HepG2 (cell line): ENCODE results near the gene RPLP2. TPM values are rescaled to one million over a fixed set of nuclear protein-coding genes. Genes with fewer than 3 reads are reported as not detected.

Experiments used
- ATAC-seq: fragments of 200-7000 bp; cut with Tn5 transposase; 3 replicates; pipeline ENCODE4 v1.9.1; 2020; ENCODE audit warnings: mild to moderate bottlenecking, moderate library complexity
- BruUV-seq: library from RNA; stranded (reverse); fragments of 400-500 nt; replicated peaks from 2 replicates; lab custom pipeline; 2021; lab: Mats Ljungman, UMichigan
- CTCF ChIA-PET: fragments of 300-600 bp; formaldehyde crosslinking; extraction: SDS; loops from one replicate; lab custom pipeline; 2021; ENCODE audit warnings: low total read pairs, inconsistent platforms, low intra/inter-chr PET ratio; lab: Yijun Ruan, JAX
- POLR2A ChIA-PET: fragments of 350-600 bp; sonication (Branson Sonifier 250); formaldehyde crosslinking; loops from one replicate; lab custom pipeline; 2020; ENCODE audit warnings: antibody characterized with exemption, inconsistent platforms; lab: Yijun Ruan, JAX
- DNase-seq: peaks from one replicate; pipeline ENCODE4 v3.0.0-alpha.2; 2015; ENCODE audit warnings: low spot score
- FAIRE-seq: peaks from 3 replicates; lab custom pipeline; 2011; peaks lifted over from hg19 to GRCh38; lab: Jason Lieb, UNC
- H2AFZ ChIP-seq: one replicate; pipeline ENCODE4 v1.6.1; 2011; ENCODE audit warnings: low read length, inconsistent platforms
- H3K27ac ChIP-seq: fragments of 300-600 bp; 3 replicates; pipeline ENCODE4 v1.8.0; 2011; ENCODE audit warnings: mixed run types, mild to moderate bottlenecking, mixed read lengths, low read length, inconsistent platforms; ENCODE audit not compliant: insufficient read depth; ENCODE audit errors: extremely low read length
- H3K27me3 ChIP-seq, 2 experiments: fragments of 200-600 bp in 1 of 2; 2 replicates in 1 of 2; 3 replicates in 1 of 2; pipeline versions ENCODE4 v1.6.0 to v1.8.0; 2011; ENCODE audit warnings: low read length in 2 of 2, mild to moderate bottlenecking in 2 of 2, moderate library complexity in 2 of 2, inconsistent platforms in 1 of 2; ENCODE audit not compliant: insufficient read depth in 2 of 2, control insufficient read depth in 1 of 2
- H3K36me3 ChIP-seq, 2 experiments: fragments of 200-600 bp in 1 of 2; replicated peaks in 1 of 2; 2 replicates in 1 of 2; 3 replicates in 1 of 2; pipeline versions ENCODE4 v1.5.1 to v1.8.0; 2011; ENCODE audit warnings: low read length in 2 of 2, inconsistent platforms in 1 of 2; ENCODE audit not compliant: insufficient read depth in 2 of 2, control insufficient read depth in 1 of 2
- H3K4me1 ChIP-seq: 2 replicates; pipeline ENCODE4 v1.5.1; 2012; ENCODE audit warnings: low read length, inconsistent platforms; ENCODE audit not compliant: insufficient read depth
- H3K4me2 ChIP-seq: 2 replicates; pipeline ENCODE4 v1.6.0; 2011; ENCODE audit warnings: low read depth, low read length, inconsistent platforms
- H3K4me3 ChIP-seq, 3 experiments: fragments of 200-600 bp in 1 of 3; sonication (generic), shearing (Covaris generic) in 1 of 3; replicated peaks in 1 of 3; 2 replicates each; pipeline ENCODE4 v1.5.1; 2011 to 2016; ENCODE audit warnings: low read length in 3 of 3, inconsistent platforms in 2 of 3, low read depth in 2 of 3, mild to moderate bottlenecking in 2 of 3, control low read depth in 1 of 3, mixed read lengths in 1 of 3; ENCODE audit not compliant: insufficient read depth in 1 of 3
- H3K79me2 ChIP-seq: one replicate; pipeline ENCODE4 v1.6.1; 2011; ENCODE audit warnings: low read length, inconsistent platforms; ENCODE audit not compliant: insufficient read depth
- H3K9ac ChIP-seq: 2 replicates; pipeline ENCODE4 v1.6.0; 2011; ENCODE audit warnings: mild to moderate bottlenecking, low read depth, low read length, inconsistent platforms; ENCODE audit not compliant: insufficient read depth
- H3K9me3 ChIP-seq: 2 replicates; pipeline ENCODE4 v1.5.1; 2012; ENCODE audit warnings: mild to moderate bottlenecking, low read length
- H4K20me1 ChIP-seq: 2 replicates; pipeline ENCODE4 v1.6.0; 2011; ENCODE audit warnings: inconsistent platforms, mild to moderate bottlenecking, low read length, moderate library complexity; ENCODE audit not compliant: insufficient read depth
- ATF1 ChIP-seq: IDR thresholded peaks from 2 replicates; pipeline ENCODE4 v1.6.1; 2016; ENCODE audit warnings: mild to moderate bottlenecking, control low read depth
- DNMT1 ChIP-seq: sonication (generic); formaldehyde crosslinking; IDR thresholded peaks from 2 replicates; pipeline ENCODE4 v1.5.1; 2020; ENCODE audit warnings: mild to moderate bottlenecking, missing genetic modification reagents
- ESRRA ChIP-seq: sonication (generic); formaldehyde crosslinking; IDR thresholded peaks from 2 replicates; pipeline ENCODE4 v1.5.1; 2020; ENCODE audit warnings: mild to moderate bottlenecking, low read depth, missing genetic modification reagents
- HNRNPLL ChIP-seq: fragments of 200-400 bp; formaldehyde crosslinking; IDR thresholded peaks from 2 replicates; pipeline ENCODE4 v1.6.1; 2017; ENCODE audit warnings: mild to moderate bottlenecking, low read depth, low read length; ENCODE audit not compliant: poor library complexity, severe bottlenecking
- NFATC3 ChIP-seq: sonication (generic); formaldehyde crosslinking; IDR thresholded peaks from 2 replicates; pipeline ENCODE4 v1.5.1; 2020; ENCODE audit warnings: mild to moderate bottlenecking, missing genetic modification reagents
- POGK ChIP-seq: sonication (generic); formaldehyde crosslinking; conservative IDR thresholded peaks from 2 replicates; pipeline ENCODE4 v1.8.0; 2022; ENCODE audit warnings: mild to moderate bottlenecking, moderate library complexity, missing genetic modification reagents
- TBX2 ChIP-seq: sonication (generic); formaldehyde crosslinking; IDR thresholded peaks from 2 replicates; pipeline ENCODE4 v1.5.0; 2020; ENCODE audit warnings: missing genetic modification reagents, mild to moderate bottlenecking, borderline replicate concordance
- ZBTB33 ChIP-seq: sonication (generic); formaldehyde crosslinking; IDR thresholded peaks from 2 replicates; pipeline ENCODE4 v1.4.0; 2020; ENCODE audit warnings: missing genetic modification reagents
- ZBTB39 ChIP-seq: sonication (generic); formaldehyde crosslinking; IDR thresholded peaks from 2 replicates; pipeline ENCODE4 v1.5.0; 2020; ENCODE audit warnings: missing genetic modification reagents
- ZGPAT ChIP-seq: IDR thresholded peaks from 2 replicates; pipeline ENCODE4 v1.6.1; 2016; ENCODE audit warnings: mild to moderate bottlenecking
- ZNF382 ChIP-seq: sonication (generic); formaldehyde crosslinking; IDR thresholded peaks from 2 replicates; pipeline ENCODE4 v1.5.0; 2020; ENCODE audit warnings: missing genetic modification reagents, mild to moderate bottlenecking, borderline replicate concordance
- ZNF724P ChIP-seq: sonication (generic); formaldehyde crosslinking; IDR thresholded peaks from 2 replicates; pipeline ENCODE4 v1.8.0; 2022; ENCODE audit warnings: missing genetic modification reagents, borderline replicate concordance
- WGBS: methylation state at CpG from one replicate; pipeline ENCODE4 v1.1.6; 2017; ENCODE audit warnings: low lambda C conversion rate; 5-methylcytosine and 5-hydroxymethylcytosine counted together
- in situ Hi-C: cut with HindIII; loops from 2 replicates; pipeline ENCODE4 v1.10.0; 2017; ENCODE audit warnings: low pct_unique_long_range_greater_than_20kb; ENCODE audit not compliant: extremely low pct_ligation_motif_present
- intact Hi-C: fragments of 100-400 bp; cut with micrococcal nuclease; formaldehyde crosslinking; loops from one replicate; pipeline ENCODE4 v1.10.0; 2022; ENCODE audit not compliant: unreplicated experiment
- polyA plus RNA-seq, 8 experiments: library from polyadenylated mRNA; depleted of rRNA in 3 of 8; stranded (reverse) in 7 of 8; unstranded in 1 of 8; fragments of >200 nt; fragmentation: Illumina TruSeq in 4 of 8; extraction: Trizol in 4 of 8; gene quantifications; 2 replicates each; pipeline versions ENCODE4 v1.2.1 to v1.2.3, GENCODE V29; 2011 to 2016; ENCODE audit warnings: low read depth in 4 of 8, missing spikeins in 1 of 8, mixed read lengths in 1 of 8; ENCODE audit not compliant: insufficient read depth in 1 of 8
- total RNA-seq, 5 experiments: library from RNA; depleted of rRNA; stranded (reverse); fragments of >200 nt; fragmentation: Illumina TruSeq; extraction: Trizol; gene quantifications; 2 replicates each; pipeline ENCODE4 v1.2.3, GENCODE V29; 2016; ENCODE audit warnings: low read depth in 1 of 5
- TF ChIP-seq, protein P1 (sequence below): sonication (generic); formaldehyde crosslinking; IDR thresholded peaks from 2 replicates; pipeline ENCODE4 v1.5.0; 2020; ENCODE audit warnings: missing genetic modification reagents
- TF ChIP-seq, protein P2 (sequence below): sonication (generic); formaldehyde crosslinking; IDR thresholded peaks from 2 replicates; pipeline ENCODE4 v1.8.0; 2022; ENCODE audit warnings: missing genetic modification reagents, low read depth, mild to moderate bottlenecking, borderline replicate concordance

RPLP2 gene
- total and polyA plus RNA-seq, 2 of the 13 experiments (the other 11 are each of a cell fraction or from before 2014, with no cell fraction given) = 978 to 2,106 TPM

GRCh38 chr11:837189-837989 is 27.6 kb downstream of the RPLP2 start:
- H3K4me3 ChIP-seq = no peak overlapping the region
- H3K9ac ChIP-seq = no peak overlapping the region
- no peaks in the 10 kb centered on the region for H3K27me3 ChIP-seq
- ChIA-PET POLR2A (interaction anchor here (0.7 to 16.1 kb wide), 3 partner anchors 8 to 41 kb away, joined by 3 to 264 read pairs (median 141); partner anchors contain the start of genes CD151, CRACR2B and PNPLA2), CTCF (no interaction called here)
- 94% methylated on average over 11 of the region's 22 CpGs for WGBS
- H3K27ac ChIP-seq = peak overlapping the region; percentile 53
- ATAC-seq = no peak
- no peak overlapping the region for H3K4me2 ChIP-seq
- peaks cover 20% of the 10 kb centered on the region; the same call in 1 of the 2 replicates for H4K20me1 ChIP-seq
- H3K36me3 ChIP-seq = peaks cover 9 to 36% of the 10 kb centered on the region in 2 experiments
- DNase-seq = no peak
- no peak for FAIRE-seq
- no TSS peak for BruUV-seq
- H2AFZ ChIP-seq = no peak overlapping the region
- H3K4me1 ChIP-seq = peaks cover 66% of the 10 kb centered on the region
- peaks cover 36% of the 10 kb centered on the region for H3K79me2 ChIP-seq
- intact Hi-C loops = no loop called here
- H3K9me3 ChIP-seq = no peaks in the 10 kb centered on the region
- in situ Hi-C loops = no loop called here
- TF ChIP-seq DNMT1 (no peak), TBX2 (CRISPR knock-in tag) (no peak), ZGPAT (CRISPR knock-in tag) (no peak), POGK (CRISPR knock-in tag) (no peak), NFATC3 (CRISPR knock-in tag) (no peak), ZNF382 (CRISPR knock-in tag) (no peak), ESRRA (no peak), ZBTB33 (peak; percentile 89), ZNF724P (CRISPR knock-in tag) (no peak), HNRNPLL (peak; percentile 14), ATF1 (CRISPR knock-in tag) (no peak), ZBTB39 (CRISPR knock-in tag) (no peak)
- TF ChIP-seq, protein P1, sequence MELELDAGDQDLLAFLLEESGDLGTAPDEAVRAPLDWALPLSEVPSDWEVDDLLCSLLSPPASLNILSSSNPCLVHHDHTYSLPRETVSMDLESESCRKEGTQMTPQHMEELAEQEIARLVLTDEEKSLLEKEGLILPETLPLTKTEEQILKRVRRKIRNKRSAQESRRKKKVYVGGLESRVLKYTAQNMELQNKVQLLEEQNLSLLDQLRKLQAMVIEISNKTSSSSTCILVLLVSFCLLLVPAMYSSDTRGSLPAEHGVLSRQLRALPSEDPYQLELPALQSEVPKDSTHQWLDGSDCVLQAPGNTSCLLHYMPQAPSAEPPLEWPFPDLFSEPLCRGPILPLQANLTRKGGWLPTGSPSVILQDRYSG (CRISPR knock-in tag) = no peak
- TF ChIP-seq, protein P2, sequence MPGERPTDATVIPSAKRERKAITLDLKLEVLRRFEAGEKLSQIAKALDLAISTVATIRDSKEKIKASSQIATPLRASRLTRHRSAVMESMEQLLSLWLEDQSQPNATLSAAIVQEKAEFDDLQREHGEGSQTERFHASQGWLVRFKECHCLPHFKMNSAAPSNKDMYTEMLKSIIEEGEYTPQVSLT = no peak
